HG02571 (cell line): ENCODE data around the gene STK38.

Experiments used
- ATAC-seq: cut with Tn5 transposase; IDR thresholded peaks from one replicate; pipeline ENCODE4 v1.9.1; 2021; ENCODE audit warnings: mild to moderate bottlenecking, moderate library complexity; ENCODE audit not compliant: unreplicated experiment

The STK38 gene

GRCh38 chr6:36566418-36566905 is 19.2 kb upstream of the STK38 start:
- ATAC-seq: no peak

DNA sequence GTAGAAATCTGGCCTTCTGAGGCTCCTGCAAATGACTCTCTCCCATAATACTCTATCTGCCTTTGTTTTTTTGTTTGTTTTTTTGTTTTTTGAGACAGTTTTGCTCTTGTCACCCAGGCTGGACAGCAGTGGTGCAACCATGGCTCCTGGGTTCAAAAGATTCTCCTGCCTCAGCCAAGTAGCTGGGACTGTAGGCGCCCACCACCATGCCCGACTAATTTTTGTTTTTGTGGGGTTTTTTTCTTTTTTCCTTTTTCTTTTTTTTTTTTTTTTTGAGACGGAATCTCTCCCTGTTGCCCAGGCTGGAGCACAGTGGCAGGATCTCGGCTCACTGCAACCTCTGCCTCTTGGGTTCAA is 16.6 kb upstream of the STK38 start:
- no peak for ATAC-seq

GRCh38 chr6:36563237-36563927 is 16.1 kb upstream of the STK38 start:
- ATAC-seq: no peak

- ATAC-seq: no peak
Measured at GRCh38 chr6:36560822-36561221, 13.5 kb upstream of the STK38 start.

DNA sequence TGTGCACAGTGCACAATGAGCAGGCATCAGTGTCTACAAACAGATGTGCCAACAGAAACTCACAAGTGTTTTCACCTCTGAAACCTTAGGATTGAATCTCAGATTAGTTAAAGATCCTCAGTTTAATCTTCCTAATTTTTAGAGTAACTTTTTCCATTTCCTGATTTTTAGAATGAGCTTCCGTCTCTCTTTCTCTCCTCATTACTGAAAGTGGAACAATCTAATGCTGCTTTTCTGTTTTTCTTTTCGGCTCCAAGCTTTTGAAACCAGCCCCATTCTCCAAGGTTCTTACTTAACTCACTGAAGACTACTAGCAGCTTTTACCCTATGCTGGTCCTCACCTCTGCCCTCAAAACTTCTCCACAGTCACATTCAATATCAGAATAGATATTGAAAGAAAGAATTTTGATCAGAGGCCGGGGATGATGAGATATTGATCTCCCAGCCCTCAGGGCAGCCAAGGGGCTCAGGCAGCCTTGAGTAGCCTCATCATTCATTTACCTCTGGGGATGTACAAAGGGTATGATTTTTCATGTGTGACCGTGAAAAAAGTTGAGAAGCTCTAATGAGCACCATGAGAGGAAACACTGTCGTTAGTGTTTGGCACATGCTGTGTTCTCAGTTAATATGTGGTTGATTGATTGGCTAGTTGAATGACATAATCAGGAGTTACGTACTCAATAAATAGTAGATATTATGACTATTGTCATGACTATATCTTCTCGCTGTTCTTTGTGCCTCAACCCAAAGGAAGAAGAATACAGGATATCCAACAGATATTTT is 11.9 kb upstream of the STK38 start:
- no peak for ATAC-seq

GRCh38 chr6:36556281-36556680 is 9.0 kb upstream of the STK38 start:
- ATAC-seq: no peak

GRCh38 chr6:36555750-36556252 is 8.5 kb upstream of the STK38 start:
- no peak for ATAC-seq

DNA sequence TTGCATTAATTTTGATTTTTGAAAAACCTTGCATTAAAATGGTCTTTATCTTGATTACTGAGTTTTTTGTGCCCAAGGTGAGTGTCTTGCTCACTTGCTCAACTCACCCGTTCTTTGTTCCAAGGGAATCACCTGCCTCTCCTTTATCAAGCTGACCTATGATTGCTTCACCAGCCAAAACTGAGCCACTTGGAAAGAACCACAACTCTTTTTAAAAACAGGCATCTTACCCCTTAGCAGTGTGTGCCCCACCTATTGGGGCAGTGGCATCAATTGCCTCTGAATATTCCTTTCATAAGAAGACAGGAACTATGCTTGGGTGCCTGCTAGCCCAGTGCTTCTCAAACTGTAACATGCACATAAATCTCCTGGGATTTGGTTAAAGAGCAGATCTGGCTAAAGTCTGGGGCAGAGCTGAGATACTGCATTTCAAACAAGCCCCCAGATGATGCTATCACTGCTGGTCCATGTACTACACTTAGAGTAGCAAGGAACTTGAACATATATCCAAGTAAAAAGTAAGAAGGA is 3.3 kb upstream of the STK38 start:
- ATAC-seq: no peak

GRCh38 chr6:36548401-36548743 is 1.1 kb upstream of the STK38 start:
- ATAC-seq: no peak

DNA sequence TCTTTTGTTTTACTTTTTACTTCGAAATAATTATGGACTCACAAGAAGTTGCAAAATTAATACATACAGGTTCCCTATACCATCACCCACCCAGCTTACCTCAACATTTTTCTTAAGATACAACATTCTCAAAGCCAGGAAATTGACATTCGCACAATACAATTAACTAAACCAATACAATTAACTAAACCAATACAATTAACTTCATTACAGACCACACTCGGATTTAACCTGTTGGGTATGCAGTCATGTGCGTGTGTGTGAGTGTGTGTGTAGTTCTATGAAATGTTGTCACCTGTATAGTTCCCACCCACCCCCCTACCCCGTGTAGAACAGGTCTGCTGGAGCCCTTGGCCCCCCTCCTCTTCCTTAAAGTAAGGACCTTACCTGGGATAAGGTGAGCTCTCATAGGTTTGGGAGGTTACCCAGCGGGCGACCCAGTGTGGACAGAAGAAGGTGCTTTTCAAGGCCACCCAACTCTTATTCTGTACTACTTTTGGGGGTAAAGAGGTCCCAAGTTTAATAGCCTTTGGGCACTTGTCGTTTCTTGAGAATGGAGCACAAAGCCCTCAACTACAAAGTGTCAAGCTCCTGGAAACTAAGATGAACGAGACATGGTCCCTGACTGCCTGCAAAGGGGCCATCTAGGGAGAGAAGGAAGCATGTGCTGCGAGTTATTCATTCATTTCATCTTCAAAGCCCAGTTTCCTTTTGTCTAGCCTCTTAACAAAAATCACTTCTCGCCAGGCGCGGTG is 544 bp upstream of the STK38 start:
- ATAC-seq: no peak

GRCh38 chr6:36546308-36546919 is 865 bp downstream of the STK38 start:
- ATAC-seq: no peak

GRCh38 chr6:36545767-36546307 is 1.4 kb downstream of the STK38 start:
- no peak for ATAC-seq

GRCh38 chr6:36544228-36544627 is 3.1 kb downstream of the STK38 start:
- no peak for ATAC-seq

DNA sequence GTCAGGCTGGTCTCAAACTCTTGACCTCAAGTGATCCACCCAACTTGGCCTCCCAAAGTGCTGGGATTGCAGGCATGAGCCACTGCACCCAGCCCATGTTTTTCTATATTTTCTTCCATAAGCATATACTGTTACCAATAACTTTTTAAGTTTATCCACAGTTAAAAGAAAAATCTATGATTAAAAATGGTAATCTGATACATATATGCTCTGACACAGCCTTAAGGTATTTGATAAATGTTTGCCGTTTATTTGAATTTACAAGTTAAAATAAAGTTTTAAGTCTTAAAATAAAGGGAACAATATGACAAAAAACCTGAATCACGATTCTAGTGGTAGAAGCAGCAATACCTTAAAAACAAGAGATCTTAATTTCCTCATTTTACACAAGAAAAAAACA is 5.2 kb downstream of the STK38 start:
- ATAC-seq: no peak

GRCh38 chr6:36539814-36540568 is 7.3 kb downstream of the STK38 start:
- ATAC-seq: no peak

GRCh38 chr6:36536873-36537547 is 10.3 kb downstream of the STK38 start:
- ATAC-seq: no peak

- no peak for ATAC-seq
Measured at GRCh38 chr6:36533321-36533720, 14.0 kb downstream of the STK38 start.

GRCh38 chr6:36526066-36526465 is 21.2 kb downstream of the STK38 start:
- no peak for ATAC-seq

DNA sequence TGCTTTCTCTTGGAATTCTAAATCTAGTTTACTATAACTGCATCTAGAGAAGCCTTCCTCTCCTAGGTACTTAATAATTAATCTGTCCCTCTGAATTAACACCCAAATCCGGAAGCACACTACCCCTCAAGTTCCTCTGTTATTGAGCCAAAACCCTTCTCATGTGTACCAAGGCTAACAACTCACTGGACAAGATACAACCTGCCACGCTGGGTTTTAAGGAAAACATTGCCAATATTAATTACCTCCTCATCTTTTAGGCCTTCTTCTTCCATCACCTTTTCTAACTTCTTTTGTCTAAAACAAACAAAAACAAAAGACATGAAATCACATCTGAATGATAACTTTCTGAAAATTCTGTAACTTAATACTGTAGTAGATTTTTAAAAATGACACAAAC is 21.9 kb downstream of the STK38 start:
- ATAC-seq: no peak
